HG03565 (cell line): Measurements from ENCODE around the gene PSMB10.
A peak's percentile ranks its signal among the peaks of the same experiment; 100 is the strongest.

Experiments
- ATAC-seq: cut with Tn5 transposase; IDR thresholded peaks from one replicate; pipeline ENCODE4 v1.9.1; 2021; ENCODE audit warnings: mild to moderate bottlenecking, moderate library complexity; ENCODE audit not compliant: unreplicated experiment

PSMB10 gene

GRCh38 chr16:67901734-67902133 lies 34.9 kb downstream of the PSMB10 start:
- ATAC-seq = no peak

GRCh38 chr16:67897231-67897630 lies 39.4 kb downstream of the PSMB10 start:
- ATAC-seq = no peak

- ATAC-seq = no peak
These were observed 42.8 kb downstream of the PSMB10 start for GRCh38 chr16:67893743-67894399.

- ATAC-seq = peak; percentile 63
These were observed 43.5 kb downstream of the PSMB10 start, which contains the start of gene PSKH1 for GRCh38 chr16:67892899-67893742. Gene PSKH1 (plus strand): TSS chr16:67893254. CDS start chr16:67908750, 15,496 bp downstream.

- no peak for ATAC-seq
These were observed 44.3 kb downstream of the PSMB10 start for GRCh38 chr16:67892375-67892774.

- ATAC-seq = no peak
These were observed 48.3 kb downstream of the PSMB10 start for GRCh38 chr16:67888331-67888730.

GRCh38 chr16:67886387-67886786 lies 50.3 kb downstream of the PSMB10 start:
- no peak for ATAC-seq

- no peak for ATAC-seq
These were observed 50.7 kb downstream of the PSMB10 start for GRCh38 chr16:67885976-67886375.

GRCh38 chr16:67885545-67885944 lies 51.1 kb downstream of the PSMB10 start:
- no peak for ATAC-seq

GRCh38 chr16:67884684-67885083 lies 52.0 kb downstream of the PSMB10 start, which contains the start of gene NRN1L:
Gene NRN1L (plus strand): TSS chr16:67884885. CDS start chr16:67884904, 19 bp downstream.
- ATAC-seq = no peak
